HG03135 (cell line): ENCODE data around the gene SFXN4.
"Not testable (repeated sequence)": the region's sequence is repeated elsewhere in the genome, so short reads cannot be mapped to it uniquely, and the experiment has no call there.

ENCODE experiments used
- ATAC-seq: cut with Tn5 transposase; IDR thresholded peaks from one replicate; pipeline ENCODE4 v1.9.1; 2021; ENCODE audit warnings: mild to moderate bottlenecking, moderate library complexity; ENCODE audit not compliant: unreplicated experiment

Gene SFXN4

DNA sequence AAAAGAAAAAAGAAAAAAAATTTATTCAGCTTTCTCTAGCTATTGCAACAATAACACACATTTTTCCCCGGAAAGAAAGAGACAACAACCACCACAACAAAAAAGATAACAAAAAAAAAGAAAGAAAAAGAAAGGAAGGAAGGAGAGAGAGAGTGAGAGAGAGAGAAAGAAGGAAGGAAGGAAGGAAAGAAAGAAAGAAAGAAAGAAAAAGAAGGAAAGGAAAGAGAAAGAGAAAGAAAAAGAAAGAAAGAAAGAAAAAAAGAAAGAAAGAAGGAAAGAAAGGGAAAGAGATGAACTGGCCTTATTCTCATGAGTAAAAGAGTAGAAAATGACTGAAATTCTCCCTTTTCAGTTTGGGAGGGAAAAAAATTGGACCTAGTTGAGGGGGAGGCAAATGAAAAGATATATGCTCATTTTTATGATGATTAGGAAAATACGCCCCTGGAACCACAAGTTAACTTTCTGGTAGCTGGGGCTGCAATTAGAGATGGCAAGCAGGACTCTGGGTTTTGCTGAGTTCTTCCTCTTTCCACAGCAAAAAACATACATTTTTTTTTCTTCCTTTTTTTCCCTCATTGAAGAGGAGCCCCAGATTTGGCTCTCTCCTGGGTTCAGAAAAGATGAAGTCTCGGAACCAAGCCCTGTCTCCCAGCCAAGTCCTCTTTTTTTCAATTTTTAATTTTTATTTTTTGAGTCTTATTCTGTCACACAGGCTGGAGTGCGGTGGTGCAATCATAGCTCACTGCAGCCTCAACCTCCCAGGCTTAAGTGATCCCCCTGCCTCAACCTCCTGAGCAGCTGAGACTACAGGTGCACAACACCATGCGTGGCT lies 25.7 kb upstream of the SFXN4 start:
- no peak for ATAC-seq

GRCh38 chr10:119190353-119190752 lies 24.8 kb upstream of the SFXN4 start:
- ATAC-seq: no peak

DNA sequence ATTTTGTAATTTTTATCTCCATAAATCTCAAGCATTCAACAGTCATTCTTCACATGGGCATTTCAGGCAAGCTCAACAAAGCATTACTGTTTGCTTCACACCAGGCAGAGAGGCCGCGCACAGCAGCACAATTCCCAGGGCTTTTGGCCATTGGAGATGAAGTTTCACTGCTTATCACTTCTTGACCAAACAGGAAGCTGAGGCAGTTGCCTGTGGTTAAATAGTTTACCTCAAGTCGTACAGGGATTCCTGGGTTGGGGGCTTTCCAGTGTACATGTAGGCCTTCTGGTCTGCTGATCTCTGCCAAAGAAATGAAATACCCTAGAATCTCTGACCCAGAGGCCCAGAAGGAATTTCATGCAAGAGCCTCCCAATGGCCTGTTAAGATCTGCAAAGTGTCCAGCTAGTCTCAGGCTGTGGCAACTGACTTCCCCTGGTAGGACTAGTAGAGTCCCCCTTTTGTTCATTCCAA lies 24.3 kb upstream of the SFXN4 start:
- no peak for ATAC-seq

DNA sequence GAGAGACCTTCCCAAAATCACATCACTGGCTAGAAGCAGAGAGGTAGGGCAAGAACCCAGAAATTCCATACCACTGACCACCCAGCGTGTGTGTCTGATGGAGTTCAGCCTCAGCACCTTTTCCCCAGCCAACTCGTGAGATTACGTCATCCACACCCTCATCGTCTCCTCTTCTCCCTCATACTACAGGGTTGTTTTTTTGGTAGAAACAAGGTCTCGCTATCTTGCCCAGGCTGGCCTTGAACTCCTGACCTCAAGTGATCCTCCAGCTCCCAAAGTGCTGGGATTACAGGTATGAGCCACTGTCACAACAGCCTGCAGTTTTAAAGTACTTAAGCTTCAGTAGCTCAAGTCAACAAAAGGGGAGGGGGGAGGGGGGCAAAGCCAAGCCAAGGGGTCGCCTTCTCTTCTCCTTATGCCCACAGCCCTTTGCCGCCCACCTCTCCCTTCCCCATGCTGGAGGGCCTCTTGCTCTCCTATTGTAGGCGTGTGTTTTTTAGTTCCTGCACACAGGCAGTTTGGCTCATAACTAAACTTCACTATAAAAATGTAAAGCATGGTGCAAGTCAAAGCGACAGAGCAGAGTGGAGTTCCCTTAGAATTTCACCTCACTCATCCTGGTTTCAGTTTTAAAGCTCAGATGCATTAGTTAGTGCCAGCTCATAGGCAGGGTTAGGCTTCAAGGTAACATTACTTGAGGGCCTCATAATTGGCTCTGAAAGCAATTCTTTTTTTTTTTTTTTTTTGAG lies 18.3 kb upstream of the SFXN4 start:
- ATAC-seq: no peak

GRCh38 chr10:119180850-119181400 lies 15.4 kb upstream of the SFXN4 start:
- not testable (repeated sequence) for ATAC-seq

DNA sequence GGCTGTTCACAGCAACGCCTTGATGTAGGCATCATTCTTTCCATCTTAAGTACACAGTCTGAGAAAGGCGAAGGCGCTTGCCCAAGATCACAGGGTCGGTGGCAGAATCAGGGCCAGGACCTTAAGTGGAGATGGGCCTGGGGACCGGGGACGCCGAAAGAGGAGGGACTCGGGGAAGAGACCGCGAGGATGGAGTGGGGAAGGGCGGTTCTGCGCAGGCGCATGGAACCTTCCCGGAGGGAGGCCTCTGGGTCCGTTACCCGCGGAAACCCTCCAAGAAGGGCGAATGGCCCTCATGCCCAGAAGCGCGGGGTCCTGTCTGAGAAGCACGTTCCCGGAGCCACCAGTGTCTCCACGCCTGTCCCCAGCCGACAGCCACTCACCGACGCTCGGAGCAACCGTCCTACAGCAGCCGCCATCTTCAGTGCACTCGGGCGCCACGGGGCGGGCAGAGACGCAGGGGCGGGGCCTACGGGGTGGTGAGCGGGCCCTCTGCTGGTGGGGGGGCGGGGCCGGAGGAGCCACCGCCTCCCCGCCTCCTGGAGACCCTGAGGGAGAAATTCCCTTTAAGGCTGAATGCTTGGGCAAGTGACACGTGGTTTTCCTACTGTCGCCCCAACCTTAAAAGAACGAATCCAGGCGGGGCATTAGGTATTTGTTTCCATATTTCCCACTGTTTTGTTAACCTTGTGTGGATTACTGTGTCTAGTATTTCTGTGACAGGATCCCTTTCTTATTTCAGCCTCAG lies 13.0 kb upstream of the SFXN4 start, which contains the start of gene PRDX3:
PRDX3 (minus strand) TSS at position 441 of the 748 bp plus-strand sequence; CDS start at position 419, 22 bp downstream.
- ATAC-seq: peak; percentile 97

DNA sequence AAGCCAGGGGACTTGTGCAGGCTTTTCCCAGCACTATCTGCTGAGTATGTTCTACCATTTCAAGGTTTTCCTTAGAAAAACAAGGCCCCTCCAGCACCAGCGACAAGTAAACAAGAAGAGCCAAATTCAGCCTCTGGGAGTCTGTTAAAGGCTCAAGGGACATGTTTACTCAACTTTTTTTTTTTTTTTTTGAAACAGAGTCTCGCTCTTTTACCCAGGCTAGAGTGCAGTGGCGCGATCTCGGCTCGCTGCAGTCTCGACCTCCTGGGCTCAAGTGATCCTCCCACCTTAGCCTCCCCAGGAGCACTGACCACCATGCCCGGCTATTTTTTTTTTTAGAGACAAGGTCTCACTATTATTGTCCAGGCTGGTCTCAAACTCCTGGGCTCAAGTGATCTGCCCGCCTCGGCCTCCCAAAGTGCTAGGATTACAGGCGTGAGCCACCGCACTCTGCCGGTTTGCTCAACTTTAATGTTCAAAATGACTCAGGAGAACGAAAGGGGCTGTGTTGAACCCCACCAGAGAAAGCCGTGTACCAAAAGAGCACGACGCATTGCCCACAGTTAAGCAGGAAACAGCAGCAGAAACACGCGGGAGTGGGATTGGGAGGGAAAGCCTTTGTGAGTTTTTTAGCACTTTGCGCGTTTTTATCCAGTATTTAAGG lies 12.3 kb upstream of the SFXN4 start:
- ATAC-seq: peak; percentile 12

DNA sequence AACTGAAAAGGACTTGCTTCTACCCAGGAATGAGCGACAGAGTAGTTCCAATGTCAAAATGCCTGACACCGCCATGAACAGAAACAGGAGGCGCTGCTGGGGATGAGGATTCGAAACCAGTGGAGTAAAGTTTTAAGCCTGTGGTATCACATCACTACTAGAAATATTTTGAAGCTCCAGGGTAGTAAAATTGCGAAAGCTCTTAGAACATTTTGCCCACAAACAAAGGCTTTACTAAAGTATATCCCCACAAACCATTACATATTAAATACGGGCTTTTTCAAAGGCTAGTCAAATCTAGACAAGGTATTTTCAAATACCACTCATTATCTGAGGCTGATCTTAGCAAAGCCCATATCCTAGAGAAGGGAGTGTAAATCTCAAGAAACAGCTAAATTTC lies 10.7 kb upstream of the SFXN4 start:
- ATAC-seq: no peak

DNA sequence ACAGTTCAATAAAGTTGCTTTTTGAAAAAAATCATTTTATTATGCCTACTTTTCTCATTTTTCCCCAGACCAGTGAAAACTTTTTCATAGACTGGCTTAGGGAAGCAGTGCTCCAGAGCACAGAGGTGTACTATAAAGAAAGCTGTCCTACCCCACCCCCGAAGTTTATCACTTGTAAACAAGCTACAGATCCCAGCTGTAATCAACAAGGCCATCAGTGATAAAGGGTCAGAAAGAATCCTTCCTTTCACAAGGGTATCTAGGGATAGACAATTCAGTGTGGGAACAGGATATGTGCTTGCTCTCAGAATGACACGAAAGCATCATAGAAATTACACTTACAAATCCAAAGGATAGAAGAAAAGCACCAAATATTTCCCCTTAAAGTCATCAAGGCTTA lies 8.6 kb upstream of the SFXN4 start:
- no peak for ATAC-seq

DNA sequence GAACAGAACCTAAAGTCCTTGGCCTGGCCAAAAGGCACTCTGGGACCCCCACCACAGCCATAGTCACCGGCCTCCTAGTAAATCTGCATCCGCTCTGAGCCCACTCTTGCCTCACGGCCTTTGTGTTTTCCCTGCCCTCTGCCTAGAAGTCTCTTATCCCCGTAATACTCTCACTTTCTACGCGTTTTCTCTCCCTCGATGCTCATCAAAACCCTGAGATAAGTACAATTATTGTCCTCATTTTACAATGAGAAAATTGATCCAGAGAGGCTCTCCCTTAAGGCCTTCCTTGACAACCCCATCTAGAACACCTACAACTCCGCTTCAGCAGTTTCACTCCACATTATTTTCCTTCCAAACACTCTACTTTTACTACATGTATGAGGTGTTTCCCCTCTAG lies 1.5 kb upstream of the SFXN4 start:
- no peak for ATAC-seq

GRCh38 chr10:119166564-119166963 lies 1.1 kb upstream of the SFXN4 start:
- no peak for ATAC-seq

- peak; percentile 5 for ATAC-seq
Observed at GRCh38 chr10:119166118-119166500, 595 bp upstream of the SFXN4 start.

- ATAC-seq: no peak
Observed at GRCh38 chr10:119162452-119163092, 2.9 kb downstream of the SFXN4 start.

DNA sequence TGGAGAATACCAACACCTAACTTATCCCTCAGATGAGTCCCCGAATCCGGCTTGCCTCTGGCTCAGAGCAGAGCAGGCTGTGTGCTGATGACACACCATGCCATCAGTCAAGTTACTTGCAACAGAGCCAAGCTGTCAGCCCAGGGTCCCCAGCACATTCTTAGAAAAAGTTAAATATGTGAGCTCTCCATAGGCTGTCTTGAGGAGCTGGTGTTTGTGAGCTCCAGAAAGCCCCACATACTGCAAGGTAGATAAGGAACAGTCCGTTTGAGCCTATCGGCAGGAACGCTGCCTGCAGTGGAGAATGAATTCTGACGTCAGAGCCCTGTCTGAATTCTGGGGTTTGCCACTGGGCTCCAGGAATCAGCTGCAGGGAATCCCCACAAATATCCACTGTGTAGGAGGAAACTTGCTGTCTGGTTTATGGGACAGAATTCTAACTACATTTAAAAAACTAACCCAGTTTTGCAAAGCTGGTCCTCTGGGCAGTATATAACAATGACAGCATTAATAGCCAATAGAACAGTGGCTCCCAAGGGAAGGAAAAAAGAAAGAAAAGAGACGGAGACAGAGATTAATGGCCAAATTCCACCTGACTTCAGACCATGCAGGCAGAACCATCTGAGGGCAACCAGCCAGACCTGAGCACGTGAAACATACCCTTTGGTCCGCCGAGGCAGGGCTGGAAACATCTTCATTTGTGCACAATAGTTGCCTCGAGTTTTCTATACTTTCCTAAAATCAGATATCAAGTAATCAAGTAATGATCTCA lies 3.6 kb downstream of the SFXN4 start:
- no peak for ATAC-seq

- no peak for ATAC-seq
Observed at GRCh38 chr10:119159332-119159731, 6.2 kb downstream of the SFXN4 start.

GRCh38 chr10:119153661-119154060 lies 11.9 kb downstream of the SFXN4 start:
- no peak for ATAC-seq

DNA sequence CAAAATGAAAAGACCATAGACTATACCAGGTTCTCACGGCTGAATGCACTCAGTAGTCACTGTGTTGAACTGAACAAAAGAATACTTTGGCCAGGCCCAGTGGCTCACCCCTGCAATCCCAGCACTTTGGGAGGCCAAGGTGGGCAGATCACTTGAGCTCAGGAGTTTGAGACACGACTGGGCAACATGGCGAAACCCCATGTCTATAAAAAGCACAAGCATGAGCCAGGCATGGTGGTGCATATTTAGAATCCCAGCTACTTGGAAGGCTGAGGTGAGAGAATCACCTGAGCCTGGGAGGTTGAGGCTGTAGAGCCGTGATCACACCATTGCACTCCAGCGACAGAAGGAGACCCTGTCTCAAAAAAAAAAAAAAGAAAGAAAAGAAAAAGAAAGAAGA lies 12.5 kb downstream of the SFXN4 start:
- no peak for ATAC-seq

DNA sequence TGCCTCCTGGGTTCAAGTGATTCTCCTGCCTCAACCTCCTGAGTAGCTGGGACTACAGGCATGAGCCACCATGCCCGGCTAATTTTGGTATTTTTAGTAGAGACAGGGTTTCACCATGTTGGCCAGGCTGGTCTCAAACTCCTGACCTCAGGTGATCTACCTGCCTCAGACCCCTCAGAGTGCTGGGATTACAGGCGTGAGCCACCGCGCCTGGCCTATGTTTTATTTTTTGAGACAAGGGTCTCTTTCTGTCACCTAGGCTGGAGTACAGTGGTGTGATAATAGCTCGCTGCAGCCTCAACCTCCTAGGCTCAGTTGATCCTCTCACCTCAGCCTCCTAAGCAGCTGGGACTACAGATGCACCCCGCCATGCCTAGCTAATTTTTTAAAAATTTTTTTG lies 13.9 kb downstream of the SFXN4 start:
- not testable (repeated sequence) for ATAC-seq

DNA sequence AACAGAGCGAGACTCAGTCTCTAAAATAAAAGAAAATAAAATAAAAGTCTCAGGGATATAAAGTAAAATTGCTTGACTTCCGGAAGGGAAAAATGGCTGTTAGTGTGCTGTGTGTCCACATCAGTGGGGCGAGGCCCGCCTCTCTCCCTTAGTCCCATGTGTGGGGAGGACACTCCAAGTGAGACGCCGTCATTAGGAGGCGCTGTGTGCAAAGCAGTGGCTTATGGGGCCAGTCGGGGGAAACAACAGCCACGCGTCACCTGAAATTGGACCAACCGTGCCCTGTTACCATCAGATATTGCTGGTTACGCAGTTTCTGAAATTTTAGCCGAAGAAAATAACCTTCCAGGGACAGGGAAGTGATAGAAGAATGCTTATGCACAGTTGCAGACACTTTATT lies 15.8 kb downstream of the SFXN4 start:
- ATAC-seq: no peak
